GM12878 (cell line): ENCODE measurements around the gene FHIP2A.

Experiments
- CTCF ChIP-seq, 3 experiments: IDR thresholded peaks in 2 of 3; conservative IDR thresholded peaks in 1 of 3; 2 replicates each; pipeline ENCODE4 v1.5.1; 2011; ENCODE audit warnings: low read depth in 3 of 3, low read length in 3 of 3, mild to moderate bottlenecking in 3 of 3, control low read depth in 2 of 3, moderate library complexity in 2 of 3, inconsistent platforms in 1 of 3, mixed read lengths in 1 of 3; ENCODE audit not compliant: control insufficient read depth in 2 of 3, insufficient read depth in 1 of 3; ENCODE audit errors: extremely low read depth in 1 of 3
- POLR2A ChIP-seq: IDR thresholded peaks from 2 replicates; pipeline ENCODE4 v1.6.1; 2011; ENCODE audit warnings: low read depth, mild to moderate bottlenecking, low read length
- RFX5 ChIP-seq: IDR thresholded peaks from 2 replicates; pipeline ENCODE4 v1.6.1; 2011; ENCODE audit warnings: low read depth, low read length, improper control_type of control experiment

DNA sequence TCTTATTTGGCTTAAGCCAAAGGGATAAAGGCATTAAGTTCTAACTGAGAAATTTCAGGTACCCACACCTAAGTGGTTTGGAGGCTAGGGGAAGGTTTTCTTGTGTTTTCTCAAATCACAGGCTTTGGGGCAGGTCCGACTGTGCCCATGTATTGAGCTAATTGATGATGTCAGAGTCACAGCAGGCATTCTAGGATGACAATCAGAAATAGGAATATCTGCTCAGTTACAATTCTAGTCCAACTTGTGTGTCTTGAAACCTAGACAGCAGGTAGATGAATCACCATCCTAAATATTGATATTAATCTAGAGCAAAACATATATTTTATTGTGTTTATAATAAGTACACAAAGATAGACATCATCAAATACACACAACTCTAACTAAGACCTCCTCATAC, 2.3 kb upstream of the FHIP2A start:
- no peak for TF ChIP-seq RFX5
- no peak for TF ChIP-seq POLR2A
- no peak for TF ChIP-seq CTCF (IDR thresholded peaks at IDR 0.05 in 2 of 3, conservative IDR thresholded peaks at IDR 0.05 in 1 of 3; ENCODE audit: control insufficient read depth in 2 of 3, extremely low read depth in 1 of 3, insufficient read depth in 1 of 3, low read depth in 3 of 3, low read length in 3 of 3)
